Measurements from ENCODE around the gene KHSRP. TPM values are rescaled to one million over a fixed set of nuclear protein-coding genes. Genes with fewer than 3 reads are reported as not detected.

Gene KHSRP
- total RNA-seq, 2 experiments from 2014 or later = 363 to 380 TPM

DNA sequence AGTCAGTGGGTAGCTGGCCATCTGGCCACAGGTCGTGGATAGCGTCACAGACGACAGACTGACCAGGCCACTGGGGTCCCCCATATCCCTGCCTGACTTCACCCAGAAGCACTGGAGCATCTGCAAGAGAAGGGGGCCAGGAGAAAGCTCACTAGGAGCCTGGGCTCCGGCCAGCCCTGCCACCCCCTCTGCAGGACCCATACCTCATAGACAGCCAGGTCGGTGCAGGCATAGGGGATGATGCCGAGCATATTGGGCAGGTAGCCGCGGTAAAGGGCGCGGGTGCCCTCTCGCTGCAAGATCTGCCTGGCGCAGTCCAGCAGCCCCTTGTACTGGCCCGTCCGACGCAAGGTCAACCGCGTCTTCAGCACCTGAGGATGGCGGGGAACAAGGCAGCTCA lies 2.5 kb upstream of the KHSRP start:
- POLR2A ChIA-PET = interaction anchor here (0.6 kb wide), 1 partner anchor 55 kb away, joined by 3 read pairs; no protein-coding TSS in a partner anchor
- ATAC-seq = no peak
- CTCF ChIA-PET = no interaction called here
- H3K4me3 Mint-ChIP-seq = no peak overlapping the region
- H3K27me3 Mint-ChIP-seq = no peaks in the 10 kb centered on the region
- no peak overlapping the region for H3K27ac Mint-ChIP-seq
- peaks cover 18% of the 10 kb centered on the region for H3K36me3 Mint-ChIP-seq (ENCODE audit: low read depth)
- intact Hi-C loops (cut with DNase I, micrococcal nuclease) = no loop called here
- DNase-seq = no peak
- peaks cover 3% of the 10 kb centered on the region for H3K9me3 Mint-ChIP-seq (ENCODE audit: low read depth)
- peaks cover 23% of the 10 kb centered on the region for H3K4me1 Mint-ChIP-seq

DNA sequence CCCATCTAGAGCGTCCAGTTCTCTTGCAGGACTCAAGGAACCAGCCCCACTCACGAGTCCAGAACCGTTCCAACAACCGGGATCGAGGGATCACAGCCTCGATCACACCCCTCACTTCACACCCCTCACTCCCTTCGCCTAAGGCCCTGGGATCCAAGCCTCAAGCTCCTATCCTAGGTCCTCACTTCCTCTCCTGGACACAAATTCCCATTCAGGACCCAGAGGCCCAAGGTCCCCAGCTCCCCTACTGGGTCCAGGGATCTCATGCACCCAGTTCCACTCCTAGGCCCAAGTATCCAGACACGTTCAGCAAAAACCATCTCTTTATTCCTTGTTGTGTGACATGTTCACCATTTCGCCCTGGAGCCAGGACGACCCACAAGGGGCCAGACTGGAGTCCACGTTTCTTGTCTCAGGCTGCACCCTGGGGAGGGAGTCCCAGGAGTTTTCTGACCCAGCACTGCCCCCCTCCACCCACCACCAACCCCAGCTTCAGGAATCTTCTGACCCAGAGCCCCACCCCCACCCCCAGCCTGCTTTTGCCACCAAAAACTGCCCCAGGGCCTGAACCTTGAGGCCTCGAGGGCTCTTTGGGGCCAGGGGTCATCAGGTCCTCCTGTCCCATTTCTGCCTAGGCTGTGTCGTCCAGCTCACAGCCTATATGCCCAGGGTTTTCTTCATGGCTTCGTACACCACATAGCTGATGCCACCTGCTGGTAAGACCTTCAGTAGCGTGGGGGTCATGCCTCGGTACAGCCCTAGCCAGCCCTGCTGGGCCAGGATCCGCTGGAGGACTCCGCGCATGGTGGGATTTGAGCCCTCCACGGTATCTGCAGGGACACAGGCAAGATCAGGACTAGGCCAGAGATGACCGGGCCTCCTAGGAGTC lies 1.4 kb upstream of the KHSRP start:
- H3K27ac Mint-ChIP-seq = peak overlapping the region; percentile 98
- H3K27me3 Mint-ChIP-seq = no peaks in the 10 kb centered on the region
- intact Hi-C loops (cut with DNase I, micrococcal nuclease) = loop anchor here (1.0 to 2.0 kb wide), 14 partner anchors 33 to 1096 kb away; partner anchors contain the start of genes CLPP (in 2 of the 2), GTF2F1 (in 2 of the 2), GPR108 (in 1 of the 2) and MCOLN1 (in 1 of the 2)
- peaks cover 26% of the 10 kb centered on the region for H3K36me3 Mint-ChIP-seq (ENCODE audit: low read depth)
- peak; percentile 39 for DNase-seq
- peaks cover 3% of the 10 kb centered on the region for H3K9me3 Mint-ChIP-seq (ENCODE audit: low read depth)
- no peak for ATAC-seq
- peak overlapping the region; percentile 73 for H3K4me3 Mint-ChIP-seq
- ChIA-PET POLR2A (interaction anchor here (0.7 to 1.3 kb wide), 2 partner anchors 9 to 53 kb away, joined by 3 to 13 read pairs; partner anchors contain the start of gene ALKBH7), CTCF (interaction anchor here (1.0 to 1.5 kb wide), 5 partner anchors 54 to 437 kb away, joined by 3 to 9 read pairs (median 4); partner anchors contain the start of gene ALKBH7)
- peaks cover 29% of the 10 kb centered on the region for H3K4me1 Mint-ChIP-seq

DNA sequence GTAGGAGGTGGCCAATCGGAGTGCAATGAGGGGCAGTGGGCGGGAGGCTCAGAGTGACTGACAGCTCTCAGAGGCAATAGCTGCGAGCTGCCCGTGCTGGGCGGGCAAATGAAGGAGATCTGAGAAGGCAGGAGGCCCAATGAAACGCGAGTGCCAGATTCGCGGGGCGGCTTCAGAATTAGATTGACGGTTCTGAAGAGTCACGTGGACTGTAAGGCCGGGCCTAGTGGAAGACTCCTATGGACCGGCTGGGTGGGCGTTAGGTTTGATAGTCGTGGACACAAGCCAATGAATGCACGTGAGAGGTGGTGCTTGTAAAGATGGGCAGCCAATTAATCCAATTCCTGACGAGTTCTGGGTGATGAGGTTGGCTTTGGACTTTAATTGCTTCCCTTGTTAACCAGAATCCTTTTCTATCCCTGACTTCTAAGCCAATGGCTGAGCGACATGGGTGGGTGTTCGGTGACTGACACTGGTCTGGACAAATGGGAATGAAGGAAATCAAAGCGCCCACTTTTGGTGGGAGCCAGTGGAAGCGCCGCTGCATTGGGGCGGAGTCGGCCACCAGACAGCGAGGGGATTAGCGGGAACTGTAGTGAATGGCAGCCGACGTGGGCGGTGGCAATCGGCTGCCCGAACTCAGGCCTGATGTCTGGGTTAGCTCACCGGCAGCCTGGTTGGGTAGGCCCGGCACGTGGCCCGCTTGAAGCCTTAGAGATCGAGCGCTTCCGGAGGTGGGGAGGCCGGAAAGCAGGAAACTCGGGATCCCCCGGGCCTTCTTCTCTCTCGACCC lies 524 bp upstream of the KHSRP start:
- CTCF ChIA-PET = interaction anchor here (0.7 to 1.5 kb wide), 6 partner anchors 27 to 438 kb away, joined by 3 to 9 read pairs (median 4); partner anchors contain the start of gene ALKBH7
- intact Hi-C loops (cut with DNase I, micrococcal nuclease) = loop anchor here (1.0 to 2.0 kb wide), 14 partner anchors 32 to 1097 kb away; partner anchors contain the start of genes CLPP (in 2 of the 2), GTF2F1 (in 2 of the 2), GPR108 (in 1 of the 2) and MCOLN1 (in 1 of the 2)

DNA sequence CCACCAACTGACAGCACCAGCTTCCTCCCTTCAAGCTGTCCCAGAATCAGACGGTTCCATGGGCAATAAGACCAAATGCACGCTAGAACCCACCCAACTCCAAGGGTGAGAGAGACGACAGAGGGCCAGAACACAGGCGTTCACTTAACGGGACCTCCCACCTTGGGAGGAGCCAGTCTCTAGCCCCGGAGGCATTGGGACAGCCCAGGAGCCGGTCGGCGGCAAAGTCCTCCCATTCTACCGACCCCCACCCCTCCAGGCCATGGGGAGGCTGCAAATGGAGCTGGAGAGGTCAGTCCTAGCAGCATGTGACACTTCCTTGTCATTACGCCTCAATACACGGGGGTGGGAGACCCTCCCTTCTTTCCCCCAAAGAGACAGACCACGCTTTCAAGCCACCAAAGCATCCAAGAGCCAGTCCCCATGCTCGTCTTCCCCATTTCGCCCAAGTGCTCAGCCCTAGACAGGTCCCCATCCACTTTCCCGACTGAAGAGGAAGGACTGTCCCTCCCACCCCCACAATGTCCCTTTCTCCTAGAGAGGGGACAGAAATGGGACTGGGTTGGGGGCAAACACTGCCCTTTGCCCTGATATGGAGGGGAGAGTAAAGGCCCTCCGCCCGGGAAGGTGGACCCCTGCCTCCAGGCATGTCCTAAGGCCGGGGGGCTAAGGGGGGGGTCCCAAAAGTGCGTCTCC lies 964 bp downstream of the KHSRP start:
- Mint-ChIP-seq H3K27ac (peak overlapping the region; percentile 86), H3K27me3 (no peaks in the 10 kb centered on the region), H3K36me3 (ENCODE audit: low read depth) (peaks cover 47% of the 10 kb centered on the region), H3K4me3 (peak overlapping the region; percentile 82), H3K4me1 (peaks cover 31% of the 10 kb centered on the region), H3K9me3 (ENCODE audit: low read depth) (peaks cover 3% of the 10 kb centered on the region)
- ChIA-PET CTCF (no interaction called here), POLR2A (interaction anchor here (0.6 kb wide), 1 partner anchor 74 kb away, joined by 7 read pairs; no protein-coding TSS in a partner anchor)
- ATAC-seq = no peak
- DNase-seq = peak; percentile 64
- intact Hi-C loops (cut with DNase I, micrococcal nuclease) = loop anchor here (1.0 to 2.0 kb wide), 2 partner anchors 50 to 81 kb away; no protein-coding TSS in a partner anchor

More for the DNA sequence above, 524 bp upstream of the KHSRP start:
- Mint-ChIP-seq H3K9me3 (ENCODE audit: low read depth) (peaks cover 3% of the 10 kb centered on the region), H3K27ac (peak overlapping the region; percentile 98), H3K36me3 (ENCODE audit: low read depth) (peaks cover 34% of the 10 kb centered on the region), H3K4me1 (peaks cover 31% of the 10 kb centered on the region), H3K27me3 (no peaks in the 10 kb centered on the region), H3K4me3 (peak overlapping the region; percentile 73)
- DNase-seq = peak; percentile 100
- ATAC-seq = peak; percentile 88
- POLR2A ChIA-PET = interaction anchor here (0.6 to 1.3 kb wide), 11 partner anchors 8 to 753 kb away, joined by 3 to 13 read pairs (median 3); partner anchors contain the start of gene ALKBH7

DNA sequence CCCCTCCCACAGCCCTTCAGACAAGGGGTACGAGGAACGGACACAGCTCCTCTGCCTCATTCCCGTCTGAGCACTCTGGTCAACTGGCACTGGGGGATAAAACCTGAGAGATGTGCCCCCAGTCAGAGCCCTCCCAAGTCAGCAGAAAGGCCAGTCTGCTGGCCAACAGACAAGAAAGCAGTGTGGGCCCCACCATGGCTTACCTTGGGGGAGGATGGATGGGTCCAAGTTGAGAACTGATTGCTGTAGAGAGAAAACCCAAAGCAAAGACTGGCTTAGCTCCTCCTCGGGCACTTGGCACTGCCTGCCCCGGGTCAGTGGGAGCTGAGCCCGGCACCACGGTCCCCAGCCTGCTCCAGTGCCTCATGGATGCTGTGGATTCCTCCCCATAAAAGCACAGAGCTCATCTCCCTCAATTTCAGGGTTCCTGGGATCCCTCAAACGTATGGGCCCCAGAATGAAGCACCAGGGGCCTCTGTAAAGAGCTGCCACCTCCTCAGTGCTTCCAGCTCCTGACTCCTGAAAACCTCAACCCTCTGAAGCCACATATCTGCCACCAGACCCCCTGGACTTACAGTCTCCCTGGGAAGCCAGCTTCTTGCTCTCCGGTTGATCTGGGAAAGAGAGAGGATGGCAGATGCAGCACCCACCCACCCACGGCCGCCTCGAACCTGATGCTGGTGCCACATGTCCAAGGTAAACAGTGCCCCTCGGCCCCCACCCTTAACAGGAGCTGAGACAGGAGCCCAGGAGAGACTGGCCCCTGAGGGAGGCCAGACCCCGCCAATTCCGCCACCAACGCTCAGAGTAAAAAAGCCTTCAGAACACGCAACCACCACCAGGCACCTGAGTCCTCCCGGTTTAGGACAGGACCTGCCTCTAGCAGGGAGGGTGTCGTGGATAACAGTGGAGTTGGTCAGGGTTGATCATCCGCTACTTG lies 3.3 kb downstream of the KHSRP start:
- Mint-ChIP-seq H3K36me3 (ENCODE audit: low read depth) (peaks cover 60% of the 10 kb centered on the region), H3K27ac (no peak overlapping the region), H3K27me3 (no peaks in the 10 kb centered on the region), H3K4me3 (no peak overlapping the region), H3K4me1 (peaks cover 31% of the 10 kb centered on the region), H3K9me3 (ENCODE audit: low read depth) (peaks cover 3% of the 10 kb centered on the region)
- ChIA-PET POLR2A (interaction anchor here (0.9 to 1.0 kb wide), 3 partner anchors 18 to 443 kb away, joined by 3 to 5 read pairs (median 4); partner anchors contain the start of gene GTF2F1), CTCF (interaction anchor here (0.5 to 1.0 kb wide), 3 partner anchors 22 to 207 kb away, joined by 3 to 5 read pairs (median 4); no protein-coding TSS in a partner anchor)
- intact Hi-C loops (cut with DNase I, micrococcal nuclease) = no loop called here
- no peak for DNase-seq
- ATAC-seq = no peak

DNA sequence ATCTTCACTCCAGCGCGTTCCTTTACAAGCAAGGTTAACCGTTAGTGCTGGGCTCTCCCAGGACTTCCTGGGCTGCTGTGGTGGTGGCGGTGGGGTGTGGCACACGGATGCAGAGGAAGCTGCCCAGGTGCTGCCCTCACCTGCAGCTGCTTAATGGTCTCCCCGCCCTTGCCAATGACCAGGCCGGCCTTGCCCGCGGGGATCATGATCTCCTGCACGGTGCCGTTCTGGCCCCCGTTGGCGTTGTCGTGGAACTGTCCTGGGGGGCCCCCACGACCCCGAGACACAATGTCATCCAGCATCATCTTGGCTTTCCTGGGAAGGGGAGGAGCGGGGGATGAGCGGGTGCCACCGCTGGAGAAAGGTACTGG lies 6.1 kb downstream of the KHSRP start:
- ChIA-PET POLR2A (no interaction called here), CTCF (no interaction called here)
- no peak for DNase-seq
- ATAC-seq = no peak
- Mint-ChIP-seq H3K4me3 (no peak overlapping the region), H3K9me3 (ENCODE audit: low read depth) (no peaks in the 10 kb centered on the region), H3K27me3 (no peaks in the 10 kb centered on the region), H3K36me3 (ENCODE audit: low read depth) (peaks cover 70% of the 10 kb centered on the region), H3K27ac (no peak overlapping the region), H3K4me1 (peaks cover 22% of the 10 kb centered on the region)
- intact Hi-C loops (cut with DNase I, micrococcal nuclease) = no loop called here

DNA sequence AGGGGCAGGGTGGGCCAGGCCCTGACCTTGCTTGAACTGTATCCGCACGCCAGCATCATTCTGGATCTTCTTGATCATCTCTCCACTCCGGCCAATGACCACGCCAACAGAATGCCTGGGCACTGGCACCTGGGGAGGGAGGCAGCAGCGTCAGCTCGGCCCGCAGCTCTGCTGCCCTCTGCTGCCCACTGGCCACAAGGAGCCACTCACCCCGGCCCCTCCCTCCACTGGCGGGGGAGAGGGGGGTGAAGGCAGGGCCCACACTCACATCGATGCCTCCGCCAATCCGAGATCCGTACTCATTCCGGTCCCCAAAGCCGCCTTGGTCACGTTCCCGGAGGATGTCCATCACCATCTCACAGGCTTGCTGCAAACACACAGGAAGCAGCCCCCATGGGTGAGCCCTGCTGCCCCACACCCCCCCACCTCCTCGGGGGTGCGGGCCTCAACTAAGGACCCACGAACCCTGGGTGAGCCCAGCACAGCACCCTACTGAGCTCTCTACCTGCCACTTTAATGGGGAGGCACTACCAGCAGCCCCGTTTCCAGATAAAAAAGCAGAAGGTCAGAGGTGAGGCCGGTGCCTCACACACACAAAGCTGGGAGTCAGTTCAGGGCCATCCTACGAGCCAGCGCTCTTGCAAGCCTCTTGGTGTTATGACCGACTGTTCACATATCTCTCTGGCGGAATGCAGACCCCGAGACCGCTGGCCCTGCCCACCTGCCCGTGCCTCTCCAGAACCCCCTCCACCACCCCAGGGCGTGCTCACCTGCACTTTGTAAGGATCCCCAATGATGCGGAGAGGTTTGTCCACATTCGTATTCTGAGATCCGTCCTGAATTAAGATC lies 6.7 kb downstream of the KHSRP start:
- H3K4me3 Mint-ChIP-seq = no peak overlapping the region
- ChIA-PET CTCF (no interaction called here), POLR2A (interaction anchor here (1.0 kb wide), 1 partner anchor 7 kb away, joined by 3 read pairs; no protein-coding TSS in a partner anchor)
- H3K27ac Mint-ChIP-seq = no peak overlapping the region
- intact Hi-C loops (cut with DNase I, micrococcal nuclease) = no loop called here
- H3K4me1 Mint-ChIP-seq = peaks cover 17% of the 10 kb centered on the region
- peaks cover 65% of the 10 kb centered on the region for H3K36me3 Mint-ChIP-seq (ENCODE audit: low read depth)
- DNase-seq (no peak), ATAC-seq (no peak)
- H3K27me3 Mint-ChIP-seq = no peaks in the 10 kb centered on the region
- H3K9me3 Mint-ChIP-seq (ENCODE audit: low read depth) = no peaks in the 10 kb centered on the region

DNA sequence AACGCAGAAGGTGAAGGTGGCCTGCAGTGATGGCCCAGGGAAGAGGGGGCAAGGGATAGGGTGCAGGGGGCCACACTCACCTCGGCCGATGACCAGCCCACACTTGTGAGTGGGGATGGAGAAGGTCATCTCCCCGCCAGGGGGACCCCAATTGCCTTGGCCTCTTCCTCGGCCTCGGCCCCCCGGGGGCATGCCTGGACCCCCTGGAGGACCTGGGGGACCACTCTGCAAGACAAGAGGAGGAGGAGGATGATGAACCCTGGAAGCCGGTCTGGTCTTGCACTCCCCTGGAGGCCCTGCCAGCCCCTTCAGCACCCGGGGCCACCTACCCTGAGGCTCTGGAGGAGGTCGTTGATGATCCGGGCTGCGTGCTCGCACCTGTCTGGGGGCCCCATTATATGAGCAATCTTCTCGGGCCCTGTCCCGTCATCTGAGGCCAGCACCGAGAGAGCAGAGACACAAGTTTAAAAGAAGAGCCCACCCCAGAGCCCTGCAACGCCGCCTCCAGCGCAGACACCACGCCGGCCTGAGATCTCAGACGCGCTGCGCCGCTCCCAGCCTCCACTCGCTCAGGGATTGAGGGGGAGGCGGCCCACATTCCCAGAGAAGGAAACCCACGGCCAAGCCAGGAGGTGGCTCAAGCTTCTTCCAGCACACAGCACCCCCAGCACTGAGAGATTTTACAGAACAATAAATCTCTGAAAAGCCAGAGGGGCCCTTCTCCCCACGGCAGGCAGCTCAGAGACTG lies 7.8 kb downstream of the KHSRP start:
- peaks cover 54% of the 10 kb centered on the region for H3K36me3 Mint-ChIP-seq (ENCODE audit: low read depth)
- CTCF ChIA-PET = no interaction called here
- intact Hi-C loops (cut with DNase I, micrococcal nuclease) = no loop called here
- DNase-seq (no peak), ATAC-seq (no peak)
- H3K27ac Mint-ChIP-seq = no peak overlapping the region
- H3K4me1 Mint-ChIP-seq = peaks cover 5% of the 10 kb centered on the region
- no peaks in the 10 kb centered on the region for H3K27me3 Mint-ChIP-seq
- H3K4me3 Mint-ChIP-seq = no peak overlapping the region
- POLR2A ChIA-PET = interaction anchor here (1.0 kb wide), 1 partner anchor 8 kb away, joined by 3 read pairs; no protein-coding TSS in a partner anchor
- no peaks in the 10 kb centered on the region for H3K9me3 Mint-ChIP-seq (ENCODE audit: low read depth)

Data from activated CD4-positive, alpha-beta T cell treated with anti-CD3 and anti-CD28 coated beads for 36 hours (primary cell).